ENCODE results near the gene TMEM235.

Gene TMEM235

GRCh38 chr17:78255953-78256706 is 24.7 kb downstream of the TMEM235 start:
- DNase-seq: no peak

DNA sequence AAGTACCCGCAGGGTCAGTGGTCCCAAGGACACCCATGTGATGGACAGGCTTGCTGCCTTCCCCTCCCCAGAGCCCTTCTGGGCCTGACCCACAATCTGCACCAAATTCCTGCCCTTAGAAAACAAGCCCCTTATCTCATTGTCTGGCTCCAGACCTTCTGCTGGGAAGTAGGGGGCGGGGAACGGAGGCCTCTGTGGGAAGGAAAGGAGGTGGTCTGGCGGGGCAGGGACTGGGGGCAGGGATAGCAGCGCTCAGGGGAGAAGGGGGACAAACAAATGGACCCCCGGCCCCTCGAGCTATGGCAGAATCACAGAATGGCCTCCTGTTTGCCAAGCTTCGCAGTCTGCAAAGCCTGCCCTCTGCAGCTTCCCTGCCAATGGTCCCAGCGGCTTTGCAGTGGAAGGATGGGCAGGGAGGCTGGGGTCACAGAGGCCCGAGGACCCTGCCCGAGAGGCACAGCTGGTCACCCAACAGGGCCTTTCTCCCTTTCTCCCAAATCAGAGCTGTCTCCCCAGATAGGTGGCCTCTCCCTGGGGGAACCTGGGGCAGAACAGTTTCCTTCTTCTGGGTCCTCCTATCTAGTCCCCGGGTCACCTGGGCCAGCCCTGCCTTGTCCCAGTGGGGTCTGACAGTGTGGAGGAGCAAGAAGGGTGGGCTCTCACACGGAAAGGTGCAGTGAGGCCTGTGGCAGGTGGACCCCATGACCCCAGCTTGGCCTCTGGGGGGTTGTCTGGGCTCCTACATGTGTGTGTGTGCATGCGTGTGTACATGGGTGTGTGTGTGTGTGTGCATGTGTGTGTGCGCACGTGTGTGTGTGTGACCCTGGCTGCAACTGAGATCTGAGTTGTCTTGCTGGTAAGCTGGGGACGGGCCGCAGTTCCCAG is 25.5 kb downstream of the TMEM235 start:
- DNase-seq: no peak

- no peak for DNase-seq
Observed at GRCh38 chr17:78257810-78258322, 26.4 kb downstream of the TMEM235 start.

DNA sequence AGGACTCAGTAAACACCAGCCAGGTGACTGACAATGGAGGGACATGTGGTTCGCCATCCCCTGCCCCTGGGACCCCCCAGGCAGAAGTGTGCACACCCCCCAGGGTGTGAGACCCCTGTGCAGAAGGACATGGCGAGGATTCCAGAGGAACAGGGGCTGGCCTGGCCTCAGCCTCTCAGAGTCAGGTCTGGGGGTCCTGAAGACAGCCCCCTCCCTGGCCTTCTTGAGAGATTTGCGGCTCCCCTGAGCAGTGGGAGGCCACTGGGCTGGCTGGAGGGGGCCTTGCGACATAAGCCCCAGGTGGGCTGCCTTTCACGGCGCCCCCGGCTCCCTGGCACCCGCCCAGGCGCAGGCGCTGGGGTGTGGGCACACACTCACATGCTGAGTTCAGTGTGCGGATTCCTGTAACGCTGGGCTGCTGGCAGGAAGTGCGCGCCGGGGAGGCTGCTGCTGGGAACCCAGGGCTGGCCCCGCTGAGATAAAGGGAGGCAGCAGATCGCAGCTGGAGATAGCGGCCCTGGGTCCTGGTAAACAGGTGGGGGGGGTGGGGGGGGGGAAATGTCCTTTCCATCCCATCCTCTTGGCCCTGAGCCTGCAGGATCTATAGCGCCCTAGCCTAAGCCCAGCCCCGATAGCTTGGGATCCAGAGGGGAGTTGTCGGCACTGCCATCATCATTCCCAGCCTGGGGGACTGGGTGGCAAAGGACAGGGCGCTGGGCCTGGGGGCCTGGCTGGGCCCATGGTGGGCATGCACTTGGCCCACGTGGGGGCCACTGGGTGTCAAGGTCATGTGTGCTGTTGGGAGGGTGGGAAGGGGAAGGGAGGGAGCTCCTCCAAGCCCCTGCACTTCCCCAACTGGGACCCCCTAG is 27.1 kb downstream of the TMEM235 start:
- DNase-seq: no peak

- no peak for DNase-seq
Observed at GRCh38 chr17:78259192-78259554, 27.7 kb downstream of the TMEM235 start.

GRCh38 chr17:78263063-78263735 is 31.8 kb downstream of the TMEM235 start:
- DNase-seq: no peak

- DNase-seq: no peak
Observed at GRCh38 chr17:78263736-78264340, 32.4 kb downstream of the TMEM235 start.

GRCh38 chr17:78264590-78264989 is 33.2 kb downstream of the TMEM235 start:
- DNase-seq: no peak

- no peak for DNase-seq
Observed at GRCh38 chr17:78265121-78265520, 33.7 kb downstream of the TMEM235 start.

- DNase-seq: no peak
Observed at GRCh38 chr17:78266231-78266631, 34.8 kb downstream of the TMEM235 start.

DNA sequence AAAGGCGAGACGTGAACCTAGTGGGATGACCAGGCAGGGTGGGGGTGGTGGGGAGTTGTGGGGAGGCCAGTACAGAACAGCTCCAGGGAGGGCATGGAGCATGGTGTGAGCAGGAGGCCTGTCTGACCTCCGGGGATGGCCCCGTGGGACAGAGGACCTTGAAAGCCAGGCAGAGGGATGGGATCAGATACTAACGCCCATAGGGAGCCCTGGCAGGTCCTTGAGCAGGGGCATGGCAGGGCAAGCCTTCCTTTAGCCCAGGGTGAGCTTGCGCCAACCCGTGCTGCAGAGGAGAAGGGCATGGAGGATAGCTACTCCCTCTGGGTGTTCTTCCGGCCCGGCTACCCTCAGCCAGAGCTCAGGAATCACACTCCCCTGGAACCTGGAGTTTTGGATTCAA is 35.3 kb downstream of the TMEM235 start:
- no peak for DNase-seq

DNA sequence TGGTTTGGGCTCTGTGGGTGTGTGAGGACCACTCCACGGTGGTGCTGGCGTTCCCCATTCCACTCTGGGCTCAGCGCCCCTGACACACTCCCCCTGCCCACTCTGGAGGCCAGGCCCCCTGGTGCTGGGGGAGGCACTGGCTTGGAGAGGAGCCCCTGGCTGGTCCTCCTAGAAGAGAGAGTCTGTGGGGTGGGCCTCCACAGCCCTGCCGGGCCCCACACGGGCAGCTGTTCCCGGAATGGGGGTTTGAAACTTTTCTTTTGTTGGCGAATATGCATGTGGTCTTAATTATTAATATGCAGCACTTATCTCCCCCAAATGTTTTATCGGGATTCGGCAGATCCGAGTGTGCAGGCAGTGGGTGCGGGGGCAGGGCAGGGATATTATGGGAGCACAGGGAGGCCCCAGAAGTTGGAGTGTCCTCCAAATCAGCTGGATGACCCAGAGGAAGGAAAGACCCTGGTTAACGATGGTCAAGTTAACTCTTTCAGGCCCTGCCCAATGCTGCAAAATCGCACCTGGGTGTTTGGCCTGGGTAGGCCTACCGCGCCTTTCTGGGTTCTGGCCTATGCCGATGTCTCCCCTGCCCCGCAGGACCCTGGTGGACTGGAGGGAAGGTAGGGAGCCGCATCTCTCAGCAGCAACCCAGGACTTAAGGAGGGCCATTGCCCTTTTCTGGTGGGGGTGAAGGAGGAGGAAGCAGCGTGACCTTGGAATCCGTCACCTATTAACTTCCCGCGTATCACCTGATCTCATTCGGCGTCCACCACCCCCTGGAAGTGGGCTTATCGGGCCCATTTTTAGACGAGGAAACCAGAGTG is 36.0 kb downstream of the TMEM235 start:
- DNase-seq: no peak

DNA sequence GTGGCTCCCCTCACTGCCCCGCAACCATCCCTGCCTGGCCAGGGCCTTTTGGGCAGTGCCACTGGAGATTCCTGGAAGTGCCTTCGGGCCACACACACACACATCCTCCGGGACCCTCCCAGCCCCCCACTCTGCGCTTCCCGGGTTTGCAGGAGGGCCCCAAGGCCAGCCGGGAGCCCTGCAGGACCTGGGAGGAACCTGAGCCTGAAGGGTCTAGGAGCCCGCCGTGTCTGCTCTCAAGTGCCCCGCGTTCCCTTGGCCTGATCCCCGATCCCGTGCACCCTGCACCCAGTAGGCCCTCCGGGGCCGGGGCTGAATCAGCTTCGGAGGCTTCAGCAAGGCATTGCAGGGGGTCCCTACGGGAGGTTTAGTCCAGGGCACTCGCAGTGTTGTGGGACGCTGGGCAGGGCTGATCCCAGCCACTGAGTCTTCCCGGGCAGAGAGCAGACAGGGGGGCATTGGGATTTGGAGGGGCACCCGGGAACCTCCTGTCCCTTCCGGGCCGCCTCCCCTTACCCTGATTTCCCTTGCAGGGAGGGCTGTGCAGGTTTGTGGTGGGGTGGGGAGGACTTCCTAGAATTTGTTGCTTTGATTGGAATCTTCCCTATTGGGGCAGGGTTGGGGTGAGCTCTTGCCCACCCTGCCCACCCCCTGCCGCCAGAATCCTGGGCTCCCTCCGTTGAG is 36.9 kb downstream of the TMEM235 start:
- DNase-seq: no peak

DNA sequence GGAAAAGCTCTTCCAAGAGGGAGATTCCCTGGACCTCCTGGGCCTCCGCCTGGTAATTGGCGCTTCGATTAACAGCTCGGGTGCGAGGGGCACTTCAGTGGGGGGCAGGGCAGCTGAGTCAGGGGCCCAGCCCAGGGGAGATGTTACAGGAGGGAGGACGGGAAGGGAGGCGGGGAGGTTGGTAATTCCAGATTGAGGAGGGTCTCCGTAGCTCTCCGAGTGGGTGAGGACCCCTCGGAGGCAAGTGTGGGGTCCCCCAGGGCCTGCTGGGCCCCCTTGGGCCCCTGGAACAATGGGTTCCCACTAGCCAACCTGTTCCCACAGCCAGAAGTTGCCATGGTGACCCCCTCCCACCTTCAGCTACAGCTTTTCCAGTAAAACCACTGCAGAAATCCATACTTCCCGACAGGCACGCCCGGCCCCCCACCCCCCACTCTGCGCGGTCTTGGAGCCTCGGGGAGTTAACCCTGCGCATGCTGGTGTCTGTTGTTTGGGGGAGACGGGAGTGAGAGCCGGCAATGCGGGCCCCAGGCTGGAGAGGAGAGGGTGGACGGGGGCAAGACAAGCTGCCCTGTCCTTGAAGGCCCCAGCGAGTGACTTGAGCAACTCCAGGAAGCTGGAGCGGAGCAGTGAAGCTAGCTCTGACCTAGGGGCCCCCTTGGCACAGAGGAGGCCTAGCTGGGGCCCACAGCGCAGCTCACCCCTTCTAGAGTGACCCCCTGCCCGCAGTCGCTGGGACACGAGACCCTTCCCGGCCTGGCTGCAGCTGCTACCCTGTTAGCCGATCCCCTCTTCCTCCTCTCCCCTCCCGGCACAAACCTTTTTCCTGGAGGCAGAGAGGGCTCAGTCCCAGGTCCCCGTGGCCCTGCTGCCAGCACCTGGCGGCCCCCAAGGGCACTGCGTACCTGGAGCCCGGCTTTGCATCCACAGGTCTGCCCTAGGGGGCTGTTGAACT is 37.8 kb downstream of the TMEM235 start:
- no peak for DNase-seq

DNA sequence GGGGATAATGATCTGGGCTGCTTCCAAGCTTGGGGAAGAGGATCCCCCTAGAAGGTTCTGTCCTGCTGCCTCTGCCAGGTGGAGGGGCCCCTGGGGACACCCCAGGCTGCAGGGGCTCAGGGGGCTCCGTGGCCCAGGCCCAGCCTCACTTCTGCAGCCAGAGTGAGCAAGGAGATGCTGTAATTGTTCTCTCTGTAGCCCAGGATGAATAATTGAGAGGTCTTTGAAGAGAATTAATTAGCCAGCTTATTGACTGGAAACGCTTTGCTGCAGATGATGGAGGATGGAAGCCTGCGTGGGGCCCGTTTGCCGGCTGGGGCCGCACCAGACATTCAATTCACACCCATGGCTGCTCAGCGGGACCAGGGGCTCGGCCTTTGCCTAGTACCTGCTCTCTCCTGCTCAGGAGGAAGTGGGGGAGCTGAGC is 38.5 kb downstream of the TMEM235 start:
- no peak for DNase-seq

GRCh38 chr17:78271419-78272170 is 40.2 kb downstream of the TMEM235 start:
- DNase-seq: no peak

DNA sequence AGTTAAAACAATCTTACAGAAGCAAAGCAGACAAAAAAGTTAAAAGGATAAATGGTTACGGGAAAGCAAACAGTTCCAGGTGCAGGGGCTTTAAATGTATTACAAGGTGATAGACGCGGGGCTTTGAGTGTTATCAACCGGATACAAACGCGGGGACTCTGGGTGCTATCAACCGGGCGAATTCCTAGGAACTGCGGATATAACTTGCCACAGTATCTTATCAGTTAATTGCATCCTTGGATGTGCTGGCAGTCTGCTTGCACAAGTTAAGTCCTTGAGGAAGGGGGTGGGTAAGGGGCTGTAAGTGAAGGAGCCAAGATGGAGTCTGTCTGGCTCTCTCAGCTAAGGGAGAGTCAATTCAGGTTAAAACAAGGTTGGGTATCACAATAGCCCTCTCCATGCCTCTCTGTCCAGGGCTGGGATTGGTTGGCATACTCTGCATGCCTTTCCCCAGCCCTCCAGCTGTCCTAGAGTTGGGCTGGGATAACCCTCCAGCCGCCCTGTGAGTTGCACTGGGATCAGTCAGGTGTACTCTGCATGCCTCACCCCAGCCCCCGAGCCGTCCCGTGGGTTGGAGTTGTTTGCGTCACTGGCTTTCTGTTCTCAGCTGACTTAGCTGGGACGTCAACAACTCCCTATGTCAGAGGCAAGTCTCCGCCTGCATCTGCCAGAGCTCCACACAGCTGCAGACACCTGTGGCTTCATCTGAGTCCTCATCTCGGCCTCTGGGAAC is 40.9 kb downstream of the TMEM235 start:
- no peak for DNase-seq

- DNase-seq: no peak
Observed at GRCh38 chr17:78272914-78273258, 41.5 kb downstream of the TMEM235 start.

All from NCI-H1092 (cell line).